ENCODE measurements around the gene TAL1.

DNA sequence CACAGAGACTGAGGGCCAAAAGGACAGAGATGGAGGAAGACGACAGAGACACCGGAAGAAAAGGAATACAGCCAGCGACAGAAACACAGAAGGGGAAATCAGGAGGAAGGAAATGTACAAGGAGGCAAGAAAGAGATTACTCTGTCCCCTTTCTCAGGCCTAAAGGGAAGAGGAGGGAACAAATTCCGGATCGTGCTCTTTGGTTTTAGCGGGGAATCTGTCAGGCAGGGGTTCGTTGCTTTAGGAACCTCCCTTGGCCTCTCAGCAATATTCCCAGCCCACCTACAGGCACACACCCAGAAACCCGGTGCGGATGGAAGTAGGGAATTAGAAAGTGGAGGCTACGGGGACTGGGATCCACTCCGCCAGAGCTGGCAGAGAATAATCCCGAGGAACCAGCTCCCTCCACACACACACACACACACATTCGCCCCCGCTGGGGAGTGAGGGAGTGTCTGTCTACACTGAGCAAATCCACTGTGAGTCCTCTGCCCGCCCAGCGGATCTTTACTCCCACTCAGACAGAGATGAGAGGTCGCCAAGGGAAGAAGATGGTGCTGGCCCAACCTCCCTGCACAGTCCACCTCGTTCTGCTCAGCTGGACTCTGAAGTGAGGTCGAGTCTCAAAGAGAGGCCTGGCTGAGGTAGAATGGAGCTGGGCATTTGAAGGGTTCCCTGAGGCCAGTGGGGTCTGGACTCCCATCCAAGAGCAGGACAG is 5.7 kb downstream of the TAL1 start:
- TF ChIP-seq, protein P1, sequence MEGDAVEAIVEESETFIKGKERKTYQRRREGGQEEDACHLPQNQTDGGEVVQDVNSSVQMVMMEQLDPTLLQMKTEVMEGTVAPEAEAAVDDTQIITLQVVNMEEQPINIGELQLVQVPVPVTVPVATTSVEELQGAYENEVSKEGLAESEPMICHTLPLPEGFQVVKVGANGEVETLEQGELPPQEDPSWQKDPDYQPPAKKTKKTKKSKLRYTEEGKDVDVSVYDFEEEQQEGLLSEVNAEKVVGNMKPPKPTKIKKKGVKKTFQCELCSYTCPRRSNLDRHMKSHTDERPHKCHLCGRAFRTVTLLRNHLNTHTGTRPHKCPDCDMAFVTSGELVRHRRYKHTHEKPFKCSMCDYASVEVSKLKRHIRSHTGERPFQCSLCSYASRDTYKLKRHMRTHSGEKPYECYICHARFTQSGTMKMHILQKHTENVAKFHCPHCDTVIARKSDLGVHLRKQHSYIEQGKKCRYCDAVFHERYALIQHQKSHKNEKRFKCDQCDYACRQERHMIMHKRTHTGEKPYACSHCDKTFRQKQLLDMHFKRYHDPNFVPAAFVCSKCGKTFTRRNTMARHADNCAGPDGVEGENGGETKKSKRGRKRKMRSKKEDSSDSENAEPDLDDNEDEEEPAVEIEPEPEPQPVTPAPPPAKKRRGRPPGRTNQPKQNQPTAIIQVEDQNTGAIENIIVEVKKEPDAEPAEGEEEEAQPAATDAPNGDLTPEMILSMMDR (IDR thresholded peaks at IDR 0.05) = no peak
- no peak for TF ChIP-seq POLR2A (IDR thresholded peaks at IDR 0.05)
